SU-DHL-6 (cell line): ENCODE results near the gene MYO15A.

Source experiments
- H2AFZ ChIP-seq: fragments of 200-600 bp; sonication (generic); 2 replicates; pipeline ENCODE4 v1.6.1; 2014; ENCODE audit warnings: low read depth, mild to moderate bottlenecking, moderate library complexity, mixed read lengths, antibody characterized with exemption, low read length; ENCODE audit not compliant: severe bottlenecking
- H3F3A ChIP-seq: fragments of 200-600 bp; shearing (Covaris generic); 2 replicates; pipeline ENCODE4 v1.6.0; 2016; ENCODE audit warnings: antibody characterized with exemption, mild to moderate bottlenecking; ENCODE audit not compliant: insufficient read depth
- H3K27ac ChIP-seq: fragments of 200-600 bp; sonication (generic); 2 replicates; pipeline ENCODE4 v1.5.1; 2016; ENCODE audit warnings: low read depth, mild to moderate bottlenecking, low read length, moderate library complexity, mixed read lengths
- H3K27me3 ChIP-seq: fragments of 200-600 bp; sonication (generic), shearing (Covaris generic); 2 replicates; pipeline ENCODE4 v1.6.0; 2014; ENCODE audit warnings: mild to moderate bottlenecking, low read length
- H3K36me3 ChIP-seq: fragments of 200-600 bp; sonication (generic); 2 replicates; pipeline ENCODE4 v1.6.1; 2014; ENCODE audit warnings: mild to moderate bottlenecking, low read length, mixed read lengths
- H3K4me2 ChIP-seq: fragments of 300-600, 200-600 bp; shearing (Covaris generic), sonication (generic); 2 replicates; pipeline ENCODE4 v1.6.0; 2014; ENCODE audit warnings: low read length, low read depth, mild to moderate bottlenecking; ENCODE audit not compliant: poor library complexity, severe bottlenecking
- H3K4me3 ChIP-seq: fragments of 200-600 bp; sonication (generic); 2 replicates; pipeline ENCODE4 v1.5.1; 2014; ENCODE audit warnings: antibody characterized with exemption, low read length, mild to moderate bottlenecking, mixed read lengths; ENCODE audit not compliant: insufficient read depth, poor library complexity, severe bottlenecking
- H3K79me2 ChIP-seq: fragments of 200-600 bp; sonication (generic); 2 replicates; pipeline ENCODE4 v1.6.1; 2014; ENCODE audit warnings: mild to moderate bottlenecking, low read length, moderate library complexity; ENCODE audit not compliant: insufficient read depth
- H3K9ac ChIP-seq: fragments of 200-600 bp; sonication (generic); 2 replicates; pipeline ENCODE4 v1.7.0; 2014; ENCODE audit warnings: mild to moderate bottlenecking, low read length
- H3K9me2 ChIP-seq: fragments of 200-600 bp; sonication (generic); replicated peaks from 2 replicates; pipeline ENCODE4 v1.6.1; 2014; ENCODE audit warnings: low read length; ENCODE audit not compliant: insufficient read depth
- H3K9me3 ChIP-seq: fragments of 200-600 bp; sonication (generic); 2 replicates; pipeline ENCODE4 v1.6.1; 2014; ENCODE audit warnings: low read length, mixed read lengths; ENCODE audit not compliant: insufficient read depth
- H4K20me1 ChIP-seq: fragments of 200-600 bp; sonication (generic); 2 replicates; pipeline ENCODE4 v1.6.1; 2014; ENCODE audit warnings: low read depth, mild to moderate bottlenecking, antibody characterized with exemption, low read length, moderate library complexity, mixed read lengths
- CTCF ChIP-seq: fragments of 200-600 bp; sonication (generic); IDR thresholded peaks from one replicate; pipeline ENCODE4 v1.5.1; 2017; ENCODE audit warnings: antibody characterized with exemption, mild to moderate bottlenecking, low read length, moderate library complexity; ENCODE audit not compliant: insufficient read depth, poor library complexity, severe bottlenecking
- EZH2phosphoT487 ChIP-seq: fragments of 200-600 bp; sonication (generic), shearing (Covaris generic); conservative IDR thresholded peaks from 2 replicates; pipeline ENCODE4 v1.6.1; 2018; ENCODE audit warnings: mild to moderate bottlenecking, antibody characterized with exemption, low read length, moderate library complexity, mixed read lengths

The MYO15A gene

GRCh38 chr17:18186627-18186982 is 78.0 kb downstream of the MYO15A start:
- Histone ChIP-seq H3K4me3 (peak overlapping the region; percentile 90), H3K9me3 (no peaks in the 10 kb centered on the region), H2AFZ (no peak overlapping the region), H3K4me2 (peak overlapping the region; percentile 79), H3F3A (no peaks in the 10 kb centered on the region), H4K20me1 (peaks cover 27% of the 10 kb centered on the region), H3K27me3 (no peaks in the 10 kb centered on the region), H3K79me2 (peaks cover 72% of the 10 kb centered on the region), H3K9me2 (no peaks in the 10 kb centered on the region), H3K36me3 (0 out of 2 replicates have a peak, but pooled peaks cover 3% of the 10 kb centered on the region), H3K27ac (0 out of 2 replicates have a peak overlapping the region, but pooled peaks have one; percentile 0), H3K9ac (peak overlapping the region; percentile 88)
- TF ChIP-seq CTCF (no peak), EZH2phosphoT487 (no peak)

DNA sequence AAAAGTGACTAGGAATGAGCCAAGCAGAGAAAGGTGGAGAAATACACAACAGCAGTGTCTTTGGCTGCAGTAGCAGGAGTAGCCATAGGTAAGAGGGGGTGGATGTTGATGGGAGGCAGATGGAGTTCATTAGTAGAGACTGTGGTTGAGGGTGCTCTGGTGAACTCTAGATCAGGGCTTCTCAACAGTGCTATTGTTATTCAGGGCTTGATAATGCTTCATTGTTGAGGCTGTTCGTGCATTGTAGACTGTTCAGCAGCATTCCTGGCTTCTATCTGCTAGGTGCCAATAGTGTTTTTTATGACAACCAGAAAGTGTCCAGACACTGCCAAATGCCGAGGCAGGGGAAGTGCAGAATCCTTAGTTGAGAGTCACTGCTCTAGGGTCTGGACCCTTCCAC is 78.7 kb downstream of the MYO15A start:
- H3K36me3 ChIP-seq, result 0 out of 2 replicates have a peak, but pooled peaks cover 3% of the 10 kb centered on the region
- TF ChIP-seq CTCF (no peak), EZH2phosphoT487 (no peak)
- H3K9me3 ChIP-seq, result no peaks in the 10 kb centered on the region
- peaks cover 78% of the 10 kb centered on the region for H3K79me2 ChIP-seq
- peak overlapping the region; percentile 79 for H3K4me2 ChIP-seq
- peak overlapping the region; percentile 88 for H3K9ac ChIP-seq
- no peak overlapping the region for H3K27ac ChIP-seq
- H3F3A ChIP-seq, result no peaks in the 10 kb centered on the region
- no peaks in the 10 kb centered on the region for H3K27me3 ChIP-seq
- H2AFZ ChIP-seq, result no peak overlapping the region
- H3K9me2 ChIP-seq, result no peaks in the 10 kb centered on the region
- H4K20me1 ChIP-seq, result peaks cover 27% of the 10 kb centered on the region
- peak overlapping the region; percentile 90 for H3K4me3 ChIP-seq

DNA sequence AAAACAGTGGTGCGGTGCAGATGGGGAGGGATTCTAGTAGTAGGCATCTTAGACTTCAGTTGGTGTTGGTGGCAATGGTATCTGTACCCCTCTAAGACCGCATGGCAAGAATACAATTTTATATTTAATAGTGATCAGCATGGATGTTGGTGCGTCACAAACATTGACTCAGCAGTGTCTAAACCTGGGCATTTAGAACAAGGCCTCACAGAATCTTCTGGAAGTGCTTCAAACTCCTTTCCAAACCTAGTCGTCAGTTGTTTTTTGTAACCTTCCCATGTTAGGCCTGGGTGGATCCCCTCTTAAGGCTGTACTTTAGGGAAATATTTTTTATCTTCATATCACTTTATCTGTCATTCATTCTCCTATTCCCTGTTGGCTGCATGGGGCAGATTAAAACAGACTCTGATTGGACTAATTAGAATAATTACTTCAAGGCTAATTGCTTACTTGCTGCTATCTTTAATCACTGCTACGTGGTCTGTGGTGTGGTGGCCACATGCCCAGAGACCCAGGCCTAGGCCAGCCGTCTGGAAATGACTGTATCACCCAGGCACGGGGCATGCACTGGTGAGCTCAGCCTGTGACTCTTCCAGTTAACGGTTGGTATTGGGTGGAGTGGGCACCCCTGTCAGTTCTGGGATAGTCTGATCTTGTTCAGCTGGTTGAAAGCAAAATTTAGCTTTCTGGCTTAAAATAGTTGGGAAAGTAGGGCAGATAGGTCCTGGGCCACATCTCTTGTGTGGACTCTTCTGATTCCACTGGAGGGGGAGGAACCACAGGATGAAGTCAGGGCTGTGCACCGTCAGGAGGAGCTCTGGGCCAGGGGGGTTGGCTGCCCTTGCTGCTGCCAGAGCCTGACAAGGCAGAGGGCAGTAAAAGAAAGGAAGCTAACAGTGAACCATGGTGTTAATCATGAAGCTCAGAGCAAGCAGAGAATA is 79.5 kb downstream of the MYO15A start:
- Histone ChIP-seq H3F3A (no peaks in the 10 kb centered on the region), H3K79me2 (peaks cover 86% of the 10 kb centered on the region), H3K36me3 (peaks cover 3% of the 10 kb centered on the region; the same call in 1 of the 2 replicates), H3K9me2 (no peaks in the 10 kb centered on the region), H3K4me2 (peak overlapping the region; percentile 79), H3K9me3 (no peaks in the 10 kb centered on the region), H3K27ac (no peak overlapping the region), H4K20me1 (peaks cover 27% of the 10 kb centered on the region), H3K4me3 (no peak overlapping the region), H3K27me3 (no peaks in the 10 kb centered on the region), H2AFZ (no peak overlapping the region), H3K9ac (peak overlapping the region; percentile 88; the same call in 1 of the 2 replicates)
- TF ChIP-seq CTCF, result no peak
- TF ChIP-seq EZH2phosphoT487, result no peak
